ENCODE results near the gene ITGBL1.

Gene ITGBL1

GRCh38 chr13:101453784-101454201 is 1.3 kb downstream of the ITGBL1 start:
- no peak for DNase-seq

- no peak for DNase-seq
Observed at GRCh38 chr13:101454767-101455166, 2.3 kb downstream of the ITGBL1 start.

- no peak for DNase-seq
Observed at GRCh38 chr13:101455863-101456262, 3.4 kb downstream of the ITGBL1 start.

- DNase-seq = no peak
Observed at GRCh38 chr13:101457176-101457575, 4.7 kb downstream of the ITGBL1 start.

GRCh38 chr13:101465877-101466276 is 13.4 kb downstream of the ITGBL1 start:
- DNase-seq = no peak

GRCh38 chr13:101467415-101467814 is 14.9 kb downstream of the ITGBL1 start:
- DNase-seq = no peak

- DNase-seq = no peak
Observed at GRCh38 chr13:101473458-101473857, 21.0 kb downstream of the ITGBL1 start.

GRCh38 chr13:101474419-101474957 is 22.0 kb downstream of the ITGBL1 start:
- DNase-seq = no peak

- DNase-seq = no peak
Observed at GRCh38 chr13:101475536-101475935, 23.1 kb downstream of the ITGBL1 start.

GRCh38 chr13:101481421-101481820 is 28.9 kb downstream of the ITGBL1 start:
- DNase-seq = no peak

- no peak for DNase-seq
Observed at GRCh38 chr13:101486708-101487437, 34.4 kb downstream of the ITGBL1 start.

GRCh38 chr13:101487438-101487830 is 35.0 kb downstream of the ITGBL1 start:
- no peak for DNase-seq

- no peak for DNase-seq
Observed at GRCh38 chr13:101488734-101489133, 36.3 kb downstream of the ITGBL1 start.

GRCh38 chr13:101489643-101490405 is 37.3 kb downstream of the ITGBL1 start:
- DNase-seq = no peak

GRCh38 chr13:101490406-101491015 is 38.0 kb downstream of the ITGBL1 start:
- DNase-seq = no peak

- no peak for DNase-seq
Observed at GRCh38 chr13:101492251-101492910, 39.9 kb downstream of the ITGBL1 start.

GRCh38 chr13:101493541-101493940 is 41.1 kb downstream of the ITGBL1 start:
- DNase-seq = no peak

GRCh38 chr13:101499406-101499805 is 46.9 kb downstream of the ITGBL1 start:
- no peak for DNase-seq

GRCh38 chr13:101502618-101503017 is 50.1 kb downstream of the ITGBL1 start:
- no peak for DNase-seq

- DNase-seq = no peak
Observed at GRCh38 chr13:101511161-101511560, 58.7 kb downstream of the ITGBL1 start.

- no peak for DNase-seq
Observed at GRCh38 chr13:101511766-101512165, 59.3 kb downstream of the ITGBL1 start.

- no peak for DNase-seq
Observed at GRCh38 chr13:101512650-101513049, 60.2 kb downstream of the ITGBL1 start.

- no peak for DNase-seq
Observed at GRCh38 chr13:101514100-101514499, 61.6 kb downstream of the ITGBL1 start.
